RWPE1 (cell line): ENCODE data around the gene GATA6.

Experiments
- CTCF ChIA-PET: fragments of 350-600 bp; sonication (Branson Sonifier 250); formaldehyde crosslinking; extraction: SDS; loops from one replicate; lab custom pipeline; 2021; lab: Yijun Ruan, JAX
- POLR2A ChIA-PET: fragments of 400-600 bp; formaldehyde crosslinking; extraction: SDS; loops from one replicate; lab custom pipeline; 2020; ENCODE audit warnings: antibody characterized with exemption; ENCODE audit not compliant: low non-redundant PET; lab: Yijun Ruan, JAX
- DNase-seq: peaks from one replicate; pipeline ENCODE4 v3.0.0; 2012; ENCODE audit warnings: low spot score
- H3K27ac ChIP-seq: fragments of 450-650 bp; 2 replicates; pipeline ENCODE4 v1.5.1; 2017
- TF ChIP-seq, protein P1 (sequence below): fragments of 450-650 bp; conservative IDR thresholded peaks from 2 replicates; pipeline ENCODE4 v1.5.1; 2017; ENCODE audit warnings: low read depth, mild to moderate bottlenecking

GATA6 gene

DNA sequence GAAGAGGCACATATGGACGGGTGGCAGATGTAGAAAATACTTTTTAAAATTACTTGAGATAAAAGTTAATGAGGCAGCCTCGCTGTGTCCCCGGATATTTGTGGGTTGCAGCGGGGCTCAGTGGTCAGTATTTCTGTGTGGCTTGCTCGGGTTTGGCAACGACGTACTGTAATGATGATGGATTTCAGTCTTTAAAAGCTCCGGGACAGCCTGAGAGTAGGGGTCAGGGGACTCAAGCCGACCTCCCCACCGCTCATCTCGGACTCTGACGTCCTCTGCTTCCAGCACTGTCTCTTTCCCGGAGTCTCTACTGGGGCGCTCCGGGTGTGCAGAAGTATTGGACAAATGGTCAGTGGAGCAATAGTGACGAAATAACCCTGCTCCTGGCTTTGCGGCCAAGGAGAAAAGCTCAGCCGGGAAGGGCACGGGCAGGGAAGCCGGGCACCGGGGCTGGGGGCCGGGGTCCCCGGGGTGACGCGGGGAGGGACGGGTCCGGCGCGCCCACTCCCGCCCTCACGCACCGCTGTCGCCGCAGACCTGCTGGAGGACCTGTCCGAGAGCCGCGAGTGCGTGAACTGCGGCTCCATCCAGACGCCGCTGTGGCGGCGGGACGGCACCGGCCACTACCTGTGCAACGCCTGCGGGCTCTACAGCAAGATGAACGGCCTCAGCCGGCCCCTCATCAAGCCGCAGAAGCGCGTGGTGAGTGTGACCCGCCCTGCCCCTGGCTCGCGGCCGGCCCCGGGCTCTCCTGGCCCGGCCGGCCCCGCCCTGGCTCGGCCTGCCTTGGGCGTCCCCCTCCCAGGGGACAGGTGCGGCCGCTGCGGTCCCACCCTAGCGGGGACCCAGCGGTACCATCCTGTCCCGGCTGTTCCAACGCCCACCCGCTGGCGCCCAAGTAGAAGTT, 7.3 kb downstream of the GATA6 start:
- no peak overlapping the region for H3K27ac ChIP-seq
- TF ChIP-seq, protein P1, sequence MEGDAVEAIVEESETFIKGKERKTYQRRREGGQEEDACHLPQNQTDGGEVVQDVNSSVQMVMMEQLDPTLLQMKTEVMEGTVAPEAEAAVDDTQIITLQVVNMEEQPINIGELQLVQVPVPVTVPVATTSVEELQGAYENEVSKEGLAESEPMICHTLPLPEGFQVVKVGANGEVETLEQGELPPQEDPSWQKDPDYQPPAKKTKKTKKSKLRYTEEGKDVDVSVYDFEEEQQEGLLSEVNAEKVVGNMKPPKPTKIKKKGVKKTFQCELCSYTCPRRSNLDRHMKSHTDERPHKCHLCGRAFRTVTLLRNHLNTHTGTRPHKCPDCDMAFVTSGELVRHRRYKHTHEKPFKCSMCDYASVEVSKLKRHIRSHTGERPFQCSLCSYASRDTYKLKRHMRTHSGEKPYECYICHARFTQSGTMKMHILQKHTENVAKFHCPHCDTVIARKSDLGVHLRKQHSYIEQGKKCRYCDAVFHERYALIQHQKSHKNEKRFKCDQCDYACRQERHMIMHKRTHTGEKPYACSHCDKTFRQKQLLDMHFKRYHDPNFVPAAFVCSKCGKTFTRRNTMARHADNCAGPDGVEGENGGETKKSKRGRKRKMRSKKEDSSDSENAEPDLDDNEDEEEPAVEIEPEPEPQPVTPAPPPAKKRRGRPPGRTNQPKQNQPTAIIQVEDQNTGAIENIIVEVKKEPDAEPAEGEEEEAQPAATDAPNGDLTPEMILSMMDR: no peak
- ChIA-PET CTCF (interaction anchor here (0.5 kb wide), 1 partner anchor 253 kb away, joined by 3 read pairs; no protein-coding TSS in a partner anchor), POLR2A (no interaction called here)
- DNase-seq: no peak

DNA sequence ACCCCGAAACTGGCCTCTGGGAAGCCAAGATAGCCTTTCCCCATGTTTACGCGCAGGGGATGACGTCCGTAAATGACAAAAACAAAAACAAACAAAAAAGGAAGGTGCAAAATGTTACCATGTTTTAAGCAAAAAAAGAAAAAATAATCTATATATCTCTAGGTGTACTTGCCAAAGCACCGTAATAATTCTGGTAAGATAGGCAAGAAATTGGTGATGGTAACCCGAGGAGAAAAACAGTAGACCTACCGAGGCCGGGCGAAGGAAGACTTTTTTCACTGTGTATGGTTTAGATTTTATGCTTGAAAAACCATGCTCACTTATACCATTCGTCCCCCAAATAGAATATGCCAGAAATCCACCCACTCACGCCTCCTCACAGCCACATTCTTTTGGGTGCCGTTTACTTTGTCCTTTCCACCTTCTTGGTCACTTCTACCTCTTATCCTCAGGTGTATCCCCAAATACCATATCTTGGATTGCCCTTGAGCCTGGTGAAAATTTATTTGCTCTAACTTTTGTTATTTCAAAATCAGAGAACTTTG, 8.0 kb downstream of the GATA6 start:
- CTCF ChIA-PET: no interaction called here
- no peak overlapping the region for H3K27ac ChIP-seq
- DNase-seq: no peak
- POLR2A ChIA-PET: no interaction called here
- TF ChIP-seq, protein P1: no peak

DNA sequence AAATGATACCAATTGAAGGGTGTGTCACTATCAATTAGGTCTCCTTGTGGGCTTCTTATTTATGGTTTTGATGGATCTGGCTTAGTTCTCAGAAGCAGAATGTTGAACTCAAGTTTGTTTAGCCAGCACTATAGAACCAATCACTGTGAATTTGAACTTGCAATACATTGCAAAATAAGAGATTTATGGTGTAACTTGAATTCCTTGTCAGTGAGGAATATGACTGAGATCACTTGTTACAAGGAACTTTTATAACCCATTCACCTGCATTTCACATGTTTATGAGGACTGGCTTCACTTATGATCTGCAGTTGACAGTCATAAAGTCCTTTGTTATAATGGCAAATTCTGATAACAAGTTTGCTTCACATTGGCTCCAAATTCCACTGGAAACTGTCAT, 9.8 kb downstream of the GATA6 start:
- TF ChIP-seq, protein P1: no peak
- ChIA-PET POLR2A (no interaction called here), CTCF (no interaction called here)

DNA sequence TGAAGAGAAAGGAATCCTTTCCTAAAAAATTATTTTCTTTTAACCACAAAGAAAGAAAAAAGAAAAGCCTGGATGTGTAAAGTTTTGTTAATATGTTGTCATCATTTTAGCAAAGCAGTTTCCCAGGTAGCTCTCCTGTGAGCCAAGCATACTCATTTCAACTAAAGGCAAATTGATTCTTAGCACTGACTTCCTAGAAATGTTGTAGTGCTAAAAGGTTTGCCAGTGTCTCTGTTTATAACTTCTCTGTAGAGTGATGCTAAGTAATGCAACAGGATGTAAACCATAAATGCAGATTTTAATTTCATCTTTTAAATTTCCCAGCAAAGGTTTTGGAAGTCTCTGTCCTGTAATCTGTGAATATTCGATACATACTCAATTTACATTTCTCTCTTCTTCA, 10.2 kb downstream of the GATA6 start:
- DNase-seq: no peak
- ChIA-PET POLR2A (no interaction called here), CTCF (no interaction called here)
- no peak overlapping the region for H3K27ac ChIP-seq
- TF ChIP-seq, protein P1: no peak

More for the DNA sequence above, 9.8 kb downstream of the GATA6 start:
- H3K27ac ChIP-seq: no peak overlapping the region
- no peak for DNase-seq

DNA sequence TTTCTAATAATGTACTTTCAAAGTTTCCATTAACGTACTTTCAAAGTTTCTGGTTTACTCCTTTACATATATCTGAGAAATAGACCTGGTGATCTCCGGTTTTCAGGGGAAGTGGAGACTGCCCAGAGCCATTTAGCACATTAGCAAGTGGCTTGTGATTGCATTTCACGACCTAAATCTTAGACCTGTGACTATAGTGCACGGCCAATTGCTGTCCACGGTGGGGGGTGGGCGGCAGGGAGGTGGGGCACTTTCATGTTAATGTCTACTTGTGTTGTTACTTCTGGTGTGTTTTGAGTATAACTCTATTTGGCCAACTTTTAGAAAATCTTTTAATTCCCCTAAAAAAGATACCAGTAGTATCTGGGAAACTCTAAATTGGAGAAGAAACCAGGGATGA, 11.3 kb downstream of the GATA6 start:
- POLR2A ChIA-PET: no interaction called here
- H3K27ac ChIP-seq: no peak overlapping the region
- no peak for DNase-seq
- TF ChIP-seq, protein P1: no peak
- CTCF ChIA-PET: no interaction called here

DNA sequence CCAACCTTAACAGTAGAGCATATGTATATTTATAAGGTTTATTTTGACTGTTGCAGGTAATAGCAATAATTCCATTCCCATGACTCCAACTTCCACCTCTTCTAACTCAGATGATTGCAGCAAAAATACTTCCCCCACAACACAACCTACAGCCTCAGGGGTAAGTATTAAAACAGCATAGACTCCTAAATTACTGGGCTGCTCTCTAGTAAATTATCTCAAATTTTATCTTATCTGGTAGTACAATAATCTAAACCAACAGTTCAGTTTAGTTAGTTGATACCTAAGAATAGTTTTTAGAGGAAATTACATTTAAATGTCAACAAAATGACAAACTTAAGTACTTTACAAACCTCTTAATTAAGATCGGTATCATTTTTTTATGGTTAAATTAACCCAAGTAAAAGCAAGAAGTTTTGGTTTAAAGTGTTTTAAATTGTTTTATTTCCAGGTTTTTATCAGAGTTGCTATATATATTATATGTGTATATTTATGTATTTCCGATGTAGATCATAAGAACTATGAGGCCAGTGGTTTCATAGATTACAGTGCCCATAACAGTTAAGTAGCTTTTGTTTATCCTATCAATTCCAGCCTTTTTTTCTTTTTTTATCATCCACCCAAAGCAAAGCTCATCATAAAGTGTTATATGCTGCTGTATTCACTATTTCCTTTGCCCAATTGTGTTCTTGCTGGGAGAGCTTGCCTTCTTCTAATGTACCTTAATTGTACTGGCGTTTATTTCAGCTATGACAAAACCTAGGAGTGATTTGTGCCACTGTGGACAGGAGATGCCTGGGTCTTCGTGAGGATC, 13.7 kb downstream of the GATA6 start:
- POLR2A ChIA-PET: no interaction called here

More for the DNA sequence above, 13.7 kb downstream of the GATA6 start:
- TF ChIP-seq, protein P1: no peak
- CTCF ChIA-PET: interaction anchor here (0.5 to 0.6 kb wide), 2 partner anchors 256 to 684 kb away, joined by 4 to 7 read pairs; no protein-coding TSS in a partner anchor
- DNase-seq: peak; percentile 48
- no peak overlapping the region for H3K27ac ChIP-seq
